ENCODE measurements around the gene SERPINE2. TPM values are rescaled to one million over a fixed set of nuclear protein-coding genes. Genes with fewer than 3 reads are reported as not detected.
"Not testable (repeated sequence)": the region's sequence is repeated elsewhere in the genome, so short reads cannot be mapped to it uniquely, and the experiment has no call there.

Gene SERPINE2
- polyA plus RNA-seq, 3 donors from 2014 or later = 17.9 to 20.3 (median 18.7) TPM

- no peak overlapping the region for H3K27ac Mint-ChIP-seq
- no peak for DNase-seq
- peaks cover 14 to 16% of the 10 kb centered on the region in 2 donors for H3K4me1 Mint-ChIP-seq
- no peak overlapping the region for H3K4me3 Mint-ChIP-seq
- H3K27me3 Mint-ChIP-seq (ENCODE audit: low read depth in 3 of 3) = peaks cover 0 to 8% (median 2%) of the 10 kb centered on the region in 3 donors
- H3K36me3 Mint-ChIP-seq = no peaks in the 10 kb centered on the region
- H3K9me3 Mint-ChIP-seq = no peaks in the 10 kb centered on the region
Observed at GRCh38 chr2:223949241-223949840, 89.7 kb downstream of the SERPINE2 start.

DNA sequence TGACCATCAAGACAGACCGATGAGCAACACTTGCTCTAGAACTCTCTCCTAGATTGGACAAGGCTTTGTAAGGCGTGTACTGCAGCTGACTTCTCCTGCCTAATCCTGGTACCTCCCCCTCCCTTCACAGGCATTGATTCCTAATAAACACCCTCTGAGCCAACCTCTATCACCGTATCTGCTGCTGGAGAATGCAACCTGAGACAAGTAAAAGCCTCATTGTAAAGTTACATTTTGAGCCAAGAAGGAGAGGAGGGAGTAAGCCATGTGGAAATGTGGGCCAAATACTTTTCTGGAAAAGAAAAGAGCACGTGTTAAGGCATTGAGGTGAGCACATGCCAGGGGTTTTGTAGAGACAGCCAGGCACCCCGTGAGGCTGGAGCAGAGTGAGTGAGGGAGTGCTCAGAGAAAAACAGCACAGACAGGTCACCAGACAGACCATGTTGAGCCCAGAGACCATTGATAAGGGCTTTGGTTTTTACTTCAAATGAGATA, 91.3 kb downstream of the SERPINE2 start:
- Mint-ChIP-seq H3K9me3 (no peaks in the 10 kb centered on the region), H3K4me1 (peaks cover 28 to 32% of the 10 kb centered on the region in 2 donors), H3K27ac (no peak overlapping the region), H3K36me3 (no peaks in the 10 kb centered on the region), H3K27me3 (ENCODE audit: low read depth in 3 of 3) (peaks cover 0 to 6% (median 2%) of the 10 kb centered on the region in 3 donors), H3K4me3 (no peak overlapping the region)
- no peak for DNase-seq

DNA sequence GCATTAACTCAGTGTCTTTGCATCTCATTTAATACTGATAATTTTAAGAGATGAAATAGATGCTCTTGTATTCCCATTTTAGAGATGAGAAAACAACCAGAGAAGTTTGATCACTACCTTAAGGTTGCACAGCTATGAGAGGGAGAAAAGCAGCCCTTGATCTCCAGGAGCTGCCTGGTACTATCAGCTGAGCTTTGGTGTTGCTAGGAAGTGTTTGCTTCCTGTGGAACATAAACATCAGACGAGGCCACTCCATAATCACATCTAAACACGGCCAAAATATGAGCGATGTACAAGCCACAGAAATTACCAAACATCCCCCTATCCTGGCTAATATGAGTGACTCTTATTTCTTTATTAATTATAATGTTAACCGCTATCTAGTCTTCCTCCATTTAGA, 93.3 kb downstream of the SERPINE2 start:
- H3K4me1 Mint-ChIP-seq = peaks cover 39 to 44% of the 10 kb centered on the region in 2 donors

GRCh38 chr2:223944703-223945531, 94.2 kb downstream of the SERPINE2 start, which contains the start of gene WDFY1:
Gene WDFY1 (minus strand): TSS chr2:223945335. CDS start chr2:223945284, 51 bp downstream.
- no peaks in the 10 kb centered on the region for H3K9me3 Mint-ChIP-seq
- DNase-seq = peak; percentile 79 to 81 (median 81)
- peak within 1 kb of the TSS; percentile 83 to 93 (median 89) for H3K4me3 Mint-ChIP-seq
- H3K36me3 Mint-ChIP-seq = peaks cover 0 to 3% (median 0%) of the 10 kb centered on the region in 3 donors
- peaks cover 39 to 44% of the 10 kb centered on the region in 2 donors for H3K4me1 Mint-ChIP-seq
- peaks cover 2 to 13% (median 8%) of the 10 kb centered on the region in 3 donors for H3K27me3 Mint-ChIP-seq (ENCODE audit: low read depth in 3 of 3)
- peak within 1 kb of the TSS; percentile 83 to 92 (median 88) for H3K27ac Mint-ChIP-seq

More for the DNA sequence above, 93.3 kb downstream of the SERPINE2 start:
- Mint-ChIP-seq H3K36me3 (peaks cover 0 to 3% (median 0%) of the 10 kb centered on the region in 3 donors), H3K27ac (peak overlapping the region; percentile 58 to 92 (median 84)), H3K27me3 (ENCODE audit: low read depth in 3 of 3) (peaks cover 2 to 13% (median 8%) of the 10 kb centered on the region in 3 donors), H3K4me3 (peak overlapping the region; percentile 78 to 92 (median 85)), H3K9me3 (no peaks in the 10 kb centered on the region)
- DNase-seq = no peak

DNA sequence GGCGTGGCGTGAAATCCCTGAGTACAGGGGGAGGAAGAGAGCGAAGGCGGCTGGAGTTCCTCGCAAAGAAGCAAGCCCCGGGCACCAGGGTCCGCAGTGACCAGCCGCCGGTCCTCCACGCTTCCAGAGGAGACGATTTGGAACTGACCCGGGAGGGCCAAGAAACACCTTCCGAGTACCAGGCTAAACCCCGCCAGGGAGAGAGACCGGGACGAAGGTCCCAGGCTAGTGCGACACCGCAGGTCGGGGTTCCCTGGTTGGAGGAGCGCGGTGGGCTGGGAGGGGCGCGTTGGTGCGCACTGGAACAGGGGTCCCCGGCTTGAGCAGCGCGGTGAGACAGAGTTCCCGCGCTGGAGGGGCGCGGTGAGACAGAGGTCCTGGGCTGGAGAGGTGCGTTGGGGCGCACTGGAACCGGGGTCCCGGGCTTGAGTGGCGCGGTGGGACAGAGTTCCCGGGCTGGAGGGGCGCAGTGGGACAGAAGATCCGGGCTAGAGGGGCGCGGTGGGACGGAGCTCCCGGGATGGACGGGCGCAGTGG, 94.9 kb downstream of the SERPINE2 start:
- peak in 1 of 3 donors; percentile 19 for DNase-seq
- Mint-ChIP-seq H3K4me3 (peak overlapping the region; percentile 83 to 93 (median 89)), H3K27me3 (ENCODE audit: low read depth in 3 of 3) (peaks cover 2 to 13% (median 8%) of the 10 kb centered on the region in 3 donors), H3K27ac (peak overlapping the region; percentile 39 to 91 (median 85)), H3K4me1 (peaks cover 46 to 51% of the 10 kb centered on the region in 2 donors), H3K9me3 (no peaks in the 10 kb centered on the region), H3K36me3 (peaks cover 0 to 7% (median 3%) of the 10 kb centered on the region in 3 donors)

DNA sequence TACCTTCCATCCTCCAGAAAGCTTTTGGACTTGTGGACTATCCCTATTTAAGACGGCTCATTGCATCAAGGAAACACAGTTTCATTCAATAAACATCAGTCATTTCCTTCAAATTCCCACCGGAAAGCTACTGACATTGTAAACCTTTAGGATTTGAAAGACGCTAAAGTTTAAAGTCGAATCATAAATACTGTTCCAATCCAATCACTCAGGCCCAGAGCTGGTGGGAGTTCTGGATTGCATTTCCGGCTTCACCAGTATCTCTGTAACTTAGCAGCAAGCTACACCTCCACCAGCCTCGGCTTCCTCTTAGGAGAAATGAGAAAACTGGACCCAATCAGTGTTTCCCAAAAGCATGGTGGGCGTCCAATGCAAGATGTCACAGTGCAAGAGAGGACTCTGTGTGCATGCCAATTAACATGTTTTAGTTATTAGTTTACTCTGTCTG, 95.5 kb downstream of the SERPINE2 start:
- no peaks in the 10 kb centered on the region for H3K9me3 Mint-ChIP-seq
- DNase-seq = no peak
- H3K27ac Mint-ChIP-seq = peak overlapping the region; percentile 78 to 91 (median 88)
- H3K4me3 Mint-ChIP-seq = peak overlapping the region; percentile 83 to 93 (median 89)
- peaks cover 50 to 57% of the 10 kb centered on the region in 2 donors for H3K4me1 Mint-ChIP-seq
- H3K36me3 Mint-ChIP-seq = peaks cover 0 to 8% (median 4%) of the 10 kb centered on the region in 3 donors
- peaks cover 2 to 13% (median 8%) of the 10 kb centered on the region in 3 donors for H3K27me3 Mint-ChIP-seq (ENCODE audit: low read depth in 3 of 3)

GRCh38 chr2:223943135-223943534, 96.0 kb downstream of the SERPINE2 start:
- H3K36me3 Mint-ChIP-seq = peaks cover 0 to 8% (median 4%) of the 10 kb centered on the region in 3 donors
- DNase-seq = no peak
- peaks cover 0 to 13% (median 8%) of the 10 kb centered on the region in 3 donors for H3K27me3 Mint-ChIP-seq (ENCODE audit: low read depth in 3 of 3)
- H3K4me1 Mint-ChIP-seq = peaks cover 53 to 62% of the 10 kb centered on the region in 2 donors
- no peaks in the 10 kb centered on the region for H3K9me3 Mint-ChIP-seq
- H3K4me3 Mint-ChIP-seq = peak overlapping the region; percentile 83 to 93 (median 89)
- H3K27ac Mint-ChIP-seq = peak overlapping the region; percentile 49 to 91 (median 86)

GRCh38 chr2:223941579-223942277, 97.4 kb downstream of the SERPINE2 start:
- Mint-ChIP-seq H3K4me3 (peak overlapping the region; percentile 75 to 86 (median 79)), H3K27me3 (ENCODE audit: low read depth in 3 of 3) (peaks cover 0 to 11% (median 8%) of the 10 kb centered on the region in 3 donors), H3K9me3 (no peaks in the 10 kb centered on the region), H3K36me3 (peaks cover 0 to 8% (median 4%) of the 10 kb centered on the region in 3 donors), H3K4me1 (peaks cover 64 to 76% of the 10 kb centered on the region in 2 donors), H3K27ac (peak overlapping the region; percentile 89 to 97 (median 96))
- peak; percentile 76 to 82 (median 81) for DNase-seq

DNA sequence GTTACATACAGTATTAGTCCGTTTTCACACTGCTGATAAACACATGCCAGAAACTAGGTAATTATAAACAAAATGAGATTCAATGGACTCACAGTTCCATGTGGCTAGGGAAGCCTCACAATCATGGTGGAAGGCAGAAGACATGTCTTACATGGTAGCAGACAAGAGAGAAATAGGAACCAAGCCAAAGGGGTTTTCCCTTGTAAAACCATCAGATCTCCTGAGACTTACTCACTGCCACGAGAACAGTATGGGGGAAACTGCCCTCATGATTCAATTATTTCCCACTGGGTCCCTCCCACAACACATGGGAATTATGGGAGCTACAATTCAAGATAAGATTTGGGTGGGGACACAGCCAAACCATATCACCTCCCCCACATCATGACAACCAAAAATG, 99.6 kb downstream of the SERPINE2 start:
- not testable (repeated sequence) for H3K27me3 Mint-ChIP-seq (ENCODE audit: low read depth in 3 of 3); H3K36me3 Mint-ChIP-seq; DNase-seq; H3K9me3 Mint-ChIP-seq
- peak overlapping the region in 1 of 5 donors; percentile 11 for H3K4me3 Mint-ChIP-seq
- H3K4me1 Mint-ChIP-seq = peaks cover 70 to 82% of the 10 kb centered on the region in 2 donors
- H3K27ac Mint-ChIP-seq = peak overlapping the region in 5 of 6 donors; percentile 20 to 76 (median 46)

DNA sequence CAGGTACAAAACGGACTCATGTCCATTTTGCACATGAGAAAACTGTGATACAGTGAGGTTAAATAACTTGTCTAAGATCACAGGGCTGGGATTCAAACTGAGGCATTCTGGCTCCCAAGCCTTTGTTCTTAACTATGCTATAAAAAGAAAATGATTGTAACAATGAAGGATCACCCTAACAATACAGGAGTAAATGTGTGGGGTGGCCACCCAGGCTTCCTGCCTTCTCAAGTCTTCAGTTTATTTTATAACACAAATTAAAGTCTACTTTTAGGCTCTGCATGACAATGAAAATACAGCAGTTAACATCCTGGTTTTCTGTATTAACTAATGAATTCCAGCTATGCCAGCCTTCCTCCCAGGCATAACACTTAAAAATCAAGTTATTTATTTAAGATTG, 101.6 kb downstream of the SERPINE2 start:
- no peak for DNase-seq
- Mint-ChIP-seq H3K4me1 (peaks cover 74 to 86% of the 10 kb centered on the region in 2 donors), H3K36me3 (peaks cover 0 to 8% (median 4%) of the 10 kb centered on the region in 3 donors), H3K4me3 (no peak overlapping the region), H3K27ac (no peak overlapping the region), H3K27me3 (ENCODE audit: low read depth in 3 of 3) (peaks cover 0 to 8% (median 7%) of the 10 kb centered on the region in 3 donors), H3K9me3 (no peaks in the 10 kb centered on the region)

GRCh38 chr2:223936862-223937326, 102.2 kb downstream of the SERPINE2 start:
- Mint-ChIP-seq H3K4me3 (peak overlapping the region in 1 of 5 donors; percentile 10), H3K27me3 (ENCODE audit: low read depth in 3 of 3) (peaks cover 0 to 7% (median 6%) of the 10 kb centered on the region in 3 donors), H3K4me1 (peaks cover 73 to 87% of the 10 kb centered on the region in 2 donors), H3K27ac (peak overlapping the region in 1 of 6 donors; percentile 42), H3K36me3 (peaks cover 0 to 8% (median 4%) of the 10 kb centered on the region in 3 donors), H3K9me3 (no peaks in the 10 kb centered on the region)
- no peak for DNase-seq

DNA sequence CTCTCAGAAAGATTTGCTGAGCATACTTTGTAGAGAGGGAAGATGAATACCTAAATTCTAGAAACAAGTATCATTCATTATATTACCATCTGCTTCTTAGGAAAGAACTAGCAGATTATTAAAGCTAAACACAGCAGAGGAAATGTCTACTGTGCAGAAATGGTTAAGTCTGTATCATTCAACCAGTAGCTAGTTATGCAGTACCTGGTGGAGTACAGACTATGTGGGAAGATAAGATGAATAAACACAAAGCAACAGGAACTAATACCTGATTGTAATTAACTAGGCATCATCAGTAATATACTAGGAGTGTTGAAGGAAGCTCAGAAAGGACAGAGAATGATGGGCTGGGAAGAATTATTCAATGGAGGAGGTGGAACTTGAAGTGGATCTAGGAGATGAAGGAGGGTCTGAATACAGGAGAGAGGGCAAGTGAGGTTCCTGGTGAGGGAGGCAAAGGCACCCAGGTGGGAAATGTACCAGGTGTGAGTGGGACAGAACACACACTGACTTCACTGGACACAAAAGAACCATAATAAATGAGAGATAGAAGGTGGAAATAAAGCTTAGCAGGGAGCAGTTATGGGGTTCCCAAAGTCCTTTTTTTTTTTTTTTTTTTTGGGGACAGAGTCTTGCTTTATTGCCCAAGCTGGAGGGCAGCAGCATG, 103.5 kb downstream of the SERPINE2 start:
- Mint-ChIP-seq H3K4me3 (no peak overlapping the region), H3K4me1 (peaks cover 73 to 87% of the 10 kb centered on the region in 2 donors), H3K36me3 (peaks cover 0 to 5% (median 4%) of the 10 kb centered on the region in 3 donors), H3K27me3 (ENCODE audit: low read depth in 3 of 3) (peaks cover 0 to 2% (median 0%) of the 10 kb centered on the region in 3 donors), H3K27ac (peak overlapping the region in 3 of 6 donors; percentile 4 to 46 (median 9)), H3K9me3 (no peaks in the 10 kb centered on the region)
- no peak for DNase-seq
